Lower lobe of right lung (tissue), 2 donors: ENCODE measurements around the gene PLXNA4. TPM values are rescaled to one million over a fixed set of nuclear protein-coding genes. Genes with fewer than 3 reads are reported as not detected.

Experiments used
- ATAC-seq, 2 donors: fragments of 200-7000 bp; cut with Tn5 transposase; one replicate each; pipeline ENCODE4 v1.9.1; 2020 to 2022; ENCODE audit warnings: mild to moderate bottlenecking in 2 of 2, moderate library complexity in 2 of 2
- DNase-seq: peaks from one replicate; pipeline ENCODE4 v3.0.0-alpha.2; 2020
- H3K27ac ChIP-seq: fragments of 200-600 bp; one replicate; pipeline ENCODE4 v1.8.0; 2022
- H3K27me3 ChIP-seq: fragments of 200-600 bp; one replicate; pipeline ENCODE4 v1.8.0; 2022; ENCODE audit warnings: low read depth
- H3K36me3 ChIP-seq: fragments of 200-600 bp; one replicate; pipeline ENCODE4 v1.8.0; 2022; ENCODE audit warnings: mild to moderate bottlenecking
- H3K4me1 ChIP-seq: fragments of 200-600 bp; one replicate; pipeline ENCODE4 v1.8.0; 2022
- H3K4me3 ChIP-seq: fragments of 200-600 bp; one replicate; pipeline ENCODE4 v1.8.0; 2022; ENCODE audit warnings: mild to moderate bottlenecking
- H3K9me3 ChIP-seq: fragments of 200-600 bp; one replicate; pipeline ENCODE4 v1.8.0; 2022
- CTCF ChIP-seq: fragments of 200-600 bp; IDR thresholded peaks from one replicate; pipeline ENCODE4 v1.8.0; 2022; ENCODE audit warnings: antibody characterized with exemption, mild to moderate bottlenecking
- intact Hi-C: fragments of 100-400 bp; cut with DNase I; formaldehyde crosslinking; loops from one replicate; pipeline ENCODE4 v1.11.0; 2022
- total RNA-seq: library from RNA; stranded (reverse); fragmentation: NEBNext Ultra II Directional; extraction: Animal tissue kit (Norgen Biotek cat#: 25700); gene quantifications from one replicate; pipeline ENCODE4 v1.2.1, GENCODE V29; 2021
- donor health status: DM: no; HTN: yes; CAD: no; lungs with severe emphysema.

Gene PLXNA4
- total RNA-seq, 1 donor from 2014 or later: 4.3 TPM

GRCh38 chr7:132243051-132243450, 333.2 kb downstream of the PLXNA4 start:
- Histone ChIP-seq H3K9me3 (no peaks in the 10 kb centered on the region), H3K27ac (no peak overlapping the region), H3K4me1 (no peaks in the 10 kb centered on the region), H3K27me3 (peaks cover 3% of the 10 kb centered on the region), H3K36me3 (no peaks in the 10 kb centered on the region), H3K4me3 (no peak overlapping the region)
- no peak for DNase-seq
- intact Hi-C loops: no loop called here
- no peak for TF ChIP-seq CTCF
- ATAC-seq: no peak

- ATAC-seq: no peak
- Histone ChIP-seq H3K9me3 (no peaks in the 10 kb centered on the region), H3K27ac (no peak overlapping the region), H3K4me3 (no peak overlapping the region), H3K36me3 (no peaks in the 10 kb centered on the region), H3K4me1 (no peaks in the 10 kb centered on the region), H3K27me3 (peaks cover under 1% of the 10 kb centered on the region)
- intact Hi-C loops: no loop called here
- TF ChIP-seq CTCF: no peak
- no peak for DNase-seq
Measured at GRCh38 chr7:132242192-132242812, 334.0 kb downstream of the PLXNA4 start.

- Histone ChIP-seq H3K9me3 (no peaks in the 10 kb centered on the region), H3K27me3 (no peaks in the 10 kb centered on the region), H3K36me3 (no peaks in the 10 kb centered on the region), H3K4me1 (no peaks in the 10 kb centered on the region), H3K4me3 (no peak overlapping the region), H3K27ac (no peak overlapping the region)
- ATAC-seq: no peak
- no peak for DNase-seq
- intact Hi-C loops: no loop called here
- no peak for TF ChIP-seq CTCF
Measured at GRCh38 chr7:132240821-132241422, 335.3 kb downstream of the PLXNA4 start.

- Histone ChIP-seq H3K36me3 (no peaks in the 10 kb centered on the region), H3K9me3 (no peaks in the 10 kb centered on the region), H3K4me3 (no peak overlapping the region), H3K27ac (no peak overlapping the region), H3K27me3 (no peaks in the 10 kb centered on the region), H3K4me1 (no peaks in the 10 kb centered on the region)
- ATAC-seq (no peak), DNase-seq (no peak)
- intact Hi-C loops: no loop called here
- no peak for TF ChIP-seq CTCF
Measured at GRCh38 chr7:132240262-132240661, 336.0 kb downstream of the PLXNA4 start.

- H3K4me1 ChIP-seq: no peaks in the 10 kb centered on the region
- no peak for ATAC-seq
- DNase-seq: no peak
- no peaks in the 10 kb centered on the region for H3K27me3 ChIP-seq
- no peak overlapping the region for H3K27ac ChIP-seq
- no peak for TF ChIP-seq CTCF
- intact Hi-C loops: no loop called here
- no peak overlapping the region for H3K4me3 ChIP-seq
- no peaks in the 10 kb centered on the region for H3K36me3 ChIP-seq
- no peaks in the 10 kb centered on the region for H3K9me3 ChIP-seq
Measured at GRCh38 chr7:132239422-132239994, 336.8 kb downstream of the PLXNA4 start.
